Tibial artery (tissue), 4 donors: ENCODE measurements around the gene ISG20L2.

ENCODE experiments used
- DNase-seq, 2 donors: peaks; one replicate each; pipeline ENCODE4 v3.0.0-alpha.2; 2019
- H3K27ac ChIP-seq, 2 donors: fragments of 200-600 bp; sonication (generic) in 1 of 2; 1 replicate in 1 of 2; 2 replicates in 1 of 2; pipeline ENCODE4 v1.5.1; 2018 to 2019; ENCODE audit warnings: mild to moderate bottlenecking in 1 of 2
- H3K27me3 ChIP-seq, 2 donors: fragments of 200-600 bp; sonication (generic) in 1 of 2; one replicate each; pipeline versions ENCODE4 v1.5.1 to v1.6.0; 2016 to 2019
- H3K36me3 ChIP-seq, 3 donors: fragments of 200-600 bp; sonication (generic) in 2 of 3; one replicate each; pipeline ENCODE4 v1.5.1; 2016 to 2019; ENCODE audit warnings: mild to moderate bottlenecking in 2 of 3
- H3K4me1 ChIP-seq, 4 donors: fragments of 200-600 bp; sonication (generic) in 2 of 4; 1 replicate in 3 of 4; 2 replicates in 1 of 4; pipeline ENCODE4 v1.5.1; 2016 to 2019
- H3K4me3 ChIP-seq, 2 donors: fragments of 200-600 bp; sonication (generic) in 1 of 2; 1 replicate in 1 of 2; 2 replicates in 1 of 2; pipeline ENCODE4 v1.5.1; 2018 to 2019; ENCODE audit warnings: mild to moderate bottlenecking in 2 of 2
- H3K9me3 ChIP-seq, 3 donors: fragments of 200-600 bp; sonication (generic) in 1 of 3; one replicate each; pipeline ENCODE4 v1.5.1; 2016 to 2019
- CTCF ChIP-seq, 2 experiments: fragments of 200-600 bp in 1 of 2; fragments of 450-650 bp in 1 of 2; IDR thresholded peaks; one replicate each; pipeline ENCODE4 v1.5.1; 2017 to 2019; ENCODE audit warnings: antibody characterized with exemption in 2 of 2, mild to moderate bottlenecking in 1 of 2, moderate library complexity in 1 of 2
- intact Hi-C: fragments of 100-400 bp; cut with DNase I; formaldehyde crosslinking; loops from one replicate; pipeline ENCODE4 v1.15.0; 2023; ENCODE audit warnings: low total_unique reads

ISG20L2 gene

DNA sequence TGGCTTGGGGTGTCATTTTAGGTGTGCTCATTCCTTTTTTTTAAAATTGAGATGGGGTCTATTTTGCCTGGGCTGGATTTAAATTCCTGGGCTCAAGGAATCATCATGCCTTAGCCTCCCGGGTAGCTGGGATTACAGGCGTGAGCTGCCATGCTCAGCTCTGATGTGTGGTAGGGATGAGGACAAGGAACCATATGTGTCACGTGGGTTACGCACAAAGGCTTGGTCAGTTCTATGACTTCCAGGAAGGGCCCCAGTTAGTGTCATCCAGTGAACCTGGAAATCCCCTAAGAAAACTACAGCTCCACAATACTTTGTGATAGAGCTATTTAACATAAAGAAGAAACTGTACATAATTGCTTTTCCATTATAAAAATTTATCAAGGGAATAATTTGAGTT, 7.0 kb downstream of the ISG20L2 start:
- Histone ChIP-seq H3K4me1 (peaks cover 0 to 26% (median 22%) of the 10 kb centered on the region in 4 donors), H3K9me3 (no peaks in the 10 kb centered on the region), H3K27ac (no peak overlapping the region), H3K4me3 (no peak overlapping the region), H3K36me3 (peaks cover 30 to 55% (median 46%) of the 10 kb centered on the region in 3 donors), H3K27me3 (no peaks in the 10 kb centered on the region)
- no peak for DNase-seq
- TF ChIP-seq CTCF (IDR thresholded peaks at IDR 0.05), result no peak
- intact Hi-C loops, result no loop called here

- intact Hi-C loops, result no loop called here
- H3K36me3 ChIP-seq, result peaks cover 30 to 55% (median 46%) of the 10 kb centered on the region in 3 donors
- no peak overlapping the region for H3K27ac ChIP-seq
- no peaks in the 10 kb centered on the region for H3K27me3 ChIP-seq
- no peak overlapping the region for H3K4me3 ChIP-seq
- no peak for DNase-seq
- H3K9me3 ChIP-seq, result no peaks in the 10 kb centered on the region
- peaks cover 0 to 22% (median 18%) of the 10 kb centered on the region in 4 donors for H3K4me1 ChIP-seq
- no peak for TF ChIP-seq CTCF (IDR thresholded peaks at IDR 0.05)
Observed at GRCh38 chr1:156721131-156721530, 7.4 kb downstream of the ISG20L2 start.

DNA sequence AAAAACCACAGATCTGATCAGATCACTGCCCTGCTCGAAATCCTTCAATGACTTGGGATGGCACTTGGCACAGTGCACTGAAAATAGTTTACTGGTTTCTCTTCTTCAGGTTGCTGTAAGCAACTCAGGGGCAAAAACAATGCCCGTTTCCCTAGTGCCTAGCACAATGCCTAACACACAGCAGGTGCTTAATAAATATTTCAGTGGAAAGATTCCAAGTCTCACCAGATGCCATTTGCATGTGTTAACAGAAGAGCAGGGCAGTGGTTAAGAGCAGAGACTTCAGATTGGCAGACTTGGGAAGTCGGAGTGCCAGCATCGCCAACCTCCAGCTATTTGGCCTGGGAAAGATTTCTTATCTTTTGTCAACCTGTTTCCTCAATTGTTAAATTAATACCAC, 11.2 kb downstream of the ISG20L2 start:
- no peak for TF ChIP-seq CTCF (IDR thresholded peaks at IDR 0.05)
- Histone ChIP-seq H3K9me3 (no peaks in the 10 kb centered on the region), H3K27me3 (no peaks in the 10 kb centered on the region), H3K36me3 (peaks cover 8 to 35% (median 18%) of the 10 kb centered on the region in 3 donors), H3K4me3 (no peak overlapping the region), H3K4me1 (peaks cover 0 to 4% (median 0%) of the 10 kb centered on the region in 4 donors), H3K27ac (no peak overlapping the region)
- DNase-seq, result no peak
- intact Hi-C loops, result no loop called here

GRCh38 chr1:156714830-156715229, 13.7 kb downstream of the ISG20L2 start:
- no peak overlapping the region for H3K4me3 ChIP-seq
- no peaks in the 10 kb centered on the region for H3K9me3 ChIP-seq
- no peaks in the 10 kb centered on the region for H3K27me3 ChIP-seq
- peaks cover 0 to 22% (median 6%) of the 10 kb centered on the region in 4 donors for H3K4me1 ChIP-seq
- no peak for DNase-seq
- no peak overlapping the region for H3K27ac ChIP-seq
- intact Hi-C loops, result no loop called here
- TF ChIP-seq CTCF (IDR thresholded peaks at IDR 0.05), result no peak
- H3K36me3 ChIP-seq, result peaks cover 0 to 11% (median 0%) of the 10 kb centered on the region in 3 donors

DNA sequence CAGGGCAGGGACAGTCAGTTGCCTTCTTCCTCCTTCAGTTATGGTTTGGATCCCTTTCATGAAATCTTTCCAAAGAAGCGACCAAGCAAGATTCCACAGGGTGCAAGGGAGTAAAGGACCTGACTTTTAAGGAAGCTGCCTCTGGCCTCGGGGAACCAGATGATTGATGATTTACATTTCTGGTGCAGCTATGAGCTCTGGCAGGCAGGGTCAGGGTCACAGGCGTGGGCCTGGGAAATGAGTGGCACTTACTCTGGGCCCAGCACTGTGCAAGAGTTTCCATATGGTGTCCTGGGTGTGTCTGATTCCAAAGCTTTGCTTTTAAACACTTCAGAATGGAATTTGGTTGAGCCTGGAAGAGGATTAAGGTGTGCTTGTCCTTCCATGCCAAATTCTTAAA, 15.9 kb downstream of the ISG20L2 start:
- Histone ChIP-seq H3K4me3 (no peak overlapping the region), H3K36me3 (peaks cover 0 to 10% (median 0%) of the 10 kb centered on the region in 3 donors), H3K27ac (no peak overlapping the region), H3K9me3 (no peaks in the 10 kb centered on the region), H3K4me1 (peaks cover 0 to 43% (median 13%) of the 10 kb centered on the region in 4 donors), H3K27me3 (no peaks in the 10 kb centered on the region)
- DNase-seq, result no peak
- intact Hi-C loops, result no loop called here
- no peak for TF ChIP-seq CTCF (IDR thresholded peaks at IDR 0.05)
